Stimulated activated CD8-positive, alpha-beta memory T cell treated with anti-CD3 and anti-CD28 coated beads, Interleukin-12 subunit alpha, Interleukin-12 subunit beta, amount 100 ng/mL, for 1 hour (primary cell): ENCODE results near the gene ADAMTS19.
"Not testable (repeated sequence)": the region's sequence is repeated elsewhere in the genome, so short reads cannot be mapped to it uniquely, and the experiment has no call there.

ENCODE experiments used
- DNase-seq: peaks from one replicate; pipeline ENCODE4 v3.0.0-alpha.2; 2020; ENCODE audit warnings: low read depth

ADAMTS19 gene

DNA sequence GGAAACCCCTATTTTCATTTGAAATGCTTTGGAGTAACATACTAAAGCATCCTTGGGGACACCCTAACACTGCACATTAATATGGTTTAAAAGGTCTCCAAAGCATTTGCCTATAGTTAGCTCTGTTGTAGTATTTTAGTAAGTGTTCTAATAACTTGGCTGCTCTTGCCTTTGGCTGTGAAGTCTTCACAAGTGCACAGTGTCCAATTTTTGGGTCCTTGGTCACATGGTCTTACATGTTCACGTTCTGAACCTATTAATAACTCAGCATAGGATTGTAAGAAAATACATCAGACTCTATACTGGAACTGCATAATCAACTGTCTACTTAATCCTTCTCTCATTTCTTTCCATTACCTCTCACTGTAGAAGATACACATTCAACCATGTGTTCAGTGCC lies 17.4 kb downstream of the ADAMTS19 start:
- DNase-seq, result no peak

DNA sequence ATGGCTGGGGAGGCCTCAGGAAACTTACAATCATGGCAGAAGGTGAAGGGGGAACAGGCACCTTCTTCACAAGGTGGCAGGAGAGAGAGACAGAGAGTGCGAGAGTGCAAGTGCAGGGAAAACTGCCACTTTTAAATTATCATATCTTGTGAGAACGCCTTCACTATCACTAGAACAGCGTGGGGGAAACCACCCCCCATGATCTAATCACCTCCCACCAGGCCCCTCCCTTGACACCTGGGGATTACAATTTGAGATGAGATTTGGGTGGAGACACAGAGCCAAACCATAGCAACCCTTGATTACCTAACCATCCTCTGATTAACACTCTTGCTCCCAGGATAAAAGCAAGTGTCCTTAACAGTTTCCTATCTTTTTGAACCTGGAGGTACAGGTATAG lies 21.1 kb downstream of the ADAMTS19 start:
- DNase-seq, result no peak

DNA sequence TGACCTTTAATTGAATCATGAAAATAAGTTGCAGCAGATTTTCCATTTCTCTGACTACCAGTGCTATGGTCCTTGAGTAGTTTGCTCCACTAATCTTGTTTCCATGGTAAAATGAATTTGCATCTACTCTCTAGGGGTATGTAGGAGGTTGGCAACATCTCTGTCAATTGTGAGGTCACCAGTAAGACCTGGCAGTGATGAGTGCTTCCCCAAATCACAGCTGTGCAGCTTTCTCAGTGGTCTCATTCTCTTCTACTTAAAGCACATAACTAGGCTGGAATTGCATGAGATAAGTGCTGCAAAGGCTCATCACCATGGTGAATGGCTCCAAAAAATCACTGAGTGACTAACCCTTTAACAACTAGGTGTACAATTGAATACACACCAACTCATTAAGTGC lies 36.3 kb downstream of the ADAMTS19 start:
- no peak for DNase-seq

DNA sequence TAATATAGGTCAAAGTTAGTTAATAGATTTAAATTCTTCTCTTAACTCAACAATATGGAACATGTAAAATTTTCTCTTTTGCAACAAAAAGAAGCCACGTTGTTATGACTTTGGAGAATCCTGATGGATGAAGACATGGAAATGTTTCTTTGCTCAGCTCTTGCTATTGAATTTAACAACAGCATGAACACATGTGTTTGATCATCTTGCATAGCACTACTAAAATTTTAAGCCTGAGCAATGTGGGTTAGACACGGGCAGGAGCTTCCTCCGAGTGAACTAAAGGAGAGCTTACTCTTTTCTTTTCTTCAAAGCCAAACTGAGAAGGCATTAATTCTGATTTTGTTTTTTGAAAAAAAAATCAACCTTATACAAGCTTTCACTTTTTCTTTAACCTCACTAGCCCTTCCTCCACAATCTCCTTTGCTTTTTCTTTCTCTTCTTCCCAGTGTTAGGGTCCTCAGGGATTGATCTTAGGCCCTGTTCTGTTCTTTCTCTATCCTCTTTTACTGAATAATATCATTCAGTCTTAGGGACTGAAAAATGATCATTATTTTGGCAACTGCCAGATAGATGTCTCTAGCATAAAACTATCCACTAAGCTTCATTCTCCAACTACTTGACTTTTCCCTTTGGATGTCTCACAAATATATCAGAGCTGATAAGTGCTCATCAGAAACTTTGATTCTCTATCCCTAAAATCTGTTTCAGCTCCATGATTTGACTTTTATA lies 36.9 kb downstream of the ADAMTS19 start:
- no peak for DNase-seq

DNA sequence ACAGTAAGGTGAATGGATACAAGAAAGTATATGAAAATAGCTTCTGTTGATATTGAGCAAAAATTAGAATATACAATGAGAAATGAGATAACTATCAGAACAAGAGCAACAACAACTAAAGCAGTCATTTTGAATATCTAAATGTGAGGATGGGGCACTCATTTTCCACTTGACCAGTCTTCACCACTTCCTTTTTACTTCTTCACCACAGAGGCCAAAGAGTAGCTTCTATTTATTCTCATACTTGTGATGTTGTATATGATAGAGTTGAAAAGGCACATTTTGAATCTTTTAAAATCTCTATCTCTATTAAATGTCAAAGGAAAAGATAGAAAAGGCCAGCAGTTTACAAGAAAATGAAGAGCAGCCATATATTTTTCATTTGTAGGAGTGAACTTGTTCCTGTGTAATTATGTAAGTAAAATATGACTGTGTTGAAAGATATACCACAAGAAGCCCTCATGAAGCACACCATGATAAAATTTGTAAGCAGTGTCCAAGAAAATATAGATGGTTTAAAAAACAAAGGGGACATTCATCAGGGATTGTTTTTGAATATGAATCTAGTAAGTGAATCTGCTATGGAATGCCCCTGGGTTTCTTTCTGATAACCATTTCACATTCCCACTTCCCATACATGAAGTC lies 39.2 kb downstream of the ADAMTS19 start:
- no peak for DNase-seq

DNA sequence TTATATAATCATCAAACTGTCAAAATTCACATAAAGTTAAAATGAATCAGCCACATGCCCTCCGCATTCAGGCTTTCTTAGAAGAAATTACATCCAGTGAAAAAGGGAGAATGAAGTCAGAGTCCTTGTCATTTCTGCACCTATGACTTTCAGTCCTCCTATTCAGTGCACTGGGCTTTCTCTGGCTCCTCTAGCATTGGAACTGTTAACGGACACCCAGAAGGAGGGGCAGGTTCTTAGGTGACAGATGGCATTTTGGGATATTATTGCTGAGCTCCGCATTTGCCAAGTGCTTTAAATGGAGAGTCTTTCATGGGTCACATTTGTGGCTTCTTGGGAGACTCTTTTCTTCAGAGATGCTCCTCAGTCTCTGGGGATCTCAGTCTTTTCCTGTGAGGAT lies 40.0 kb downstream of the ADAMTS19 start:
- no peak for DNase-seq

DNA sequence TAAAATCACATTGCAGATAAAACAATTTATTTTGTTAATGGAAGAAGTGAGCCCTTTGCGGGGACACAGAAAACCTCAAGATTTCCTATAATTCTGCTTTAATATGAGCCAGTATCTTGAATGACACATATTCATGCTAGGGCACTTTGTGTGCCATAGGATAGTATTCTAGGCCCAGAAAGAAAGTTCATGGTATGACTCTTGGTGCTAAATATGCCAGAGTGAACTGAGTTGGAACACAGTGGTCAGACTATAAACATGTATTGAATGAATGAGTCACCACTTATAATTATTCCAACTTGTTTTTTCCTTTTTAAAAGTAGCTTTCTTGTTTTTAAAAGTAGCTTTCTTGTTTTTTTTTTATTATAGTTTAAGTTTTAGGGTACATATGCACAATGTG lies 46.0 kb downstream of the ADAMTS19 start:
- no peak for DNase-seq

DNA sequence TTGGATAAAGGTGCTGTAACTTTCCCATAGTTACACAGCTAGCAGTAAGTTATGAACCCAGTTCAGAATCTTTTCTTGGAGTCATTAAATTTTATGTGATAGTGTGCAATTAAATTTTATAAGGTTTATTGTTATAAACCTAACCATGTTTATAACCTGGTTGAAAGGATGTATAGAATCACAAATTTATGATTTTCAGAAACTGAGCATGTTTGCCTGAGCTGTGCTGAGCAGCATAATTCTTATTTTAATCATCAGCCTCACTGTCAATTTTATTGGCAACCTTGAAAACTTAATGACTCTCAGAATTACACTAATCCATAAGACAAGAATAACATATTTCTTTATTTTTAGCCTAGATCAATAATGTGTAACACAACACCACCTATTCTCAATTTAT lies 46.9 kb downstream of the ADAMTS19 start:
- no peak for DNase-seq

DNA sequence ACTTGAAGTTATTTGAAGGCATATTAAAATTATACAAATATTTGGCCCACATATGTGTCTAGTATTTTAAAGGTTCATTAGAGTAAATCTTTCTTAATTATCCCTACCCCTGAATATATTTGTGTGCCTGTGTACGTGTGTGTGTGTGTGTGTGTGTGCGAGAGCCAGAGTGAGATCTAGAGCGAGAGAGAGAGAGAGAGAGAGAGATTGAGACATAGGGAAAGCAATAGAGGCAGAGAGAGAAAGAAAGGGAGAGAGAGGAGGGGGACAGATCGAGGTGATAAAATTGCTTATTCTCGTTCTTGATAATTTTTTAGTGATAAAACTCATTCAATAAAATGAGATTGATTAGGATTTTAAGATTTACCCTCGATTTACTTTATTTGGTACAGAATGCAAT lies 47.4 kb downstream of the ADAMTS19 start:
- DNase-seq, result no peak

DNA sequence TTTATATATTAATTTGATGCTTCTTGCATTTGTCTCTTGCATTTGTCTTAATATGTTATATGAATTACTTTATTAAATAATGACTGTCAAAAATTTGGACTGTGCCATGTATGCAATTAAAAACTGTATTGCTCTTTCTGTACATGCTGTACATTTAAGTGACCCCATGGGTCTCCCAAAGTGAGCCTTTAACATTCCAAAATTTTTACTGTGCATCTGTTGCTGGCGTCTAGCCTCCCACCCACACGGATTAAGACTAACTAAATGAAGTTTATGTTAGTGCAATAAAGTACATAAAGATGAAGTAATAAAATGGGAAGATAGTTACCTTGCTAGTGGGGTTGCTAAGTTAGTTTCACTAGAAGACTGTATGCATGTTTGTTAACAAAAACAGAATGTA lies 48.5 kb downstream of the ADAMTS19 start:
- DNase-seq, result no peak

DNA sequence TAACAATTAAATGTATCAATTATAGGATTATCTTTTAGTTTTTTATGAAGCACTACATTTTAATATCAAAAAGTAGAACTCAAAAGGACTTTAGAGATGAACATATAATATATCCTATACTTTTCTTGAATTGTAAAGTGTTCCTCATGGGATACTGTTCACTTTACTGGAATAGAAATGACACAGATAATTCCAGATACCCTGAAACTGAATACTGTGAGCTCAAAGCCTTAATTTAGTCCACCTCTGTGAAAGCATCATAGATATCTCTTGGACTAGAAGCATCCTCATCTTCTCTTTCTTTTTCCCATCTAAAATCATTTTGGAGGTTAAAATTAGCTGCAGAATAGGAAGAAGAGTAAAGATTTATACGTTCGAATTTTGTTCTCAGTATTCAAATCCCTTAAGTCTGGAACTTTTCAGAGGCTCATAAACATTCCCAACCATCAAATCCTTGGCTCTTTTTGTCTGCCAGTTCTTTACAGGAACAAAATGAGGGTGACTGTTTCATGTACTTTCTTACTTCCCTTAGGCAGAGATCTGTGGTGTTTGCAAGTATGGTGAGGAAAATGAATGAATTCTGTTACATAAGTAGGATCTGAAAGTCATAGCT lies 49.4 kb downstream of the ADAMTS19 start:
- no peak for DNase-seq

DNA sequence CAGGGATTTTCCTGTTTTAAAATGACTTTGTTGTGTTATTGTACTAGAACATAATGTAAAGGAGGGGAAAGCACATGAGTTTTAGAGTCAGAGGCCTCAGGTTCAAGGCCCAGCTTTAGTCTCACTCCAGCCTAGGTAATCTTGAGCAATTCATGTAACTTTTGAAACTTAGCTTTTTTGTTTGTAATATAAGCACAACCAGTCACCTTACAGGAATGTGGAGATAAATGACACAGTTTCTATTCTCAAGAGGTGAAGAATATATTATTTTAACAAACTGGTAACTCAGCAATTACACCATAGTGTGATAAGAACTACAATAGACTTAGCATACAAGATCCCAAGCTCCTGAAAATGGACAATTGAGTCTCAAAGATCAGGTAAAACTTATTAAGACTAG lies 51.2 kb downstream of the ADAMTS19 start:
- DNase-seq, result no peak

DNA sequence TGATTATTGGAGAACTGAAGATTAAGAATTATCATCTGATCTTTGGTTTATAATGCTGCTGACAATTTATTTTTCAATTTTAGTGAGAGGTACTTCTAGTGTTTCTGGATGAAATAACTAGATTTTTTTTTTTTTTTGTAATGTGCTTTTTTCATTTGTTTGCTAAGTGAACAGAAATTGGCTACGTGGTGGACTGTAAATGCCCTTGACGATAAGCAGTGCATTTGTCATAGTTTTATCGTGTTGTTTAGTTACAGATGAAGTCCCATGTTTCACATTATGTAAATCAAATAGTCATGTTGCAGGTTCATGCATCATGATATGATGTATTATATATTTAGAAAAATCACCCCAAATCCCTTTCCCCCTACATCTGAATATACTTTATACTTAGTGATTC lies 81.0 kb downstream of the ADAMTS19 start:
- DNase-seq, result no peak

DNA sequence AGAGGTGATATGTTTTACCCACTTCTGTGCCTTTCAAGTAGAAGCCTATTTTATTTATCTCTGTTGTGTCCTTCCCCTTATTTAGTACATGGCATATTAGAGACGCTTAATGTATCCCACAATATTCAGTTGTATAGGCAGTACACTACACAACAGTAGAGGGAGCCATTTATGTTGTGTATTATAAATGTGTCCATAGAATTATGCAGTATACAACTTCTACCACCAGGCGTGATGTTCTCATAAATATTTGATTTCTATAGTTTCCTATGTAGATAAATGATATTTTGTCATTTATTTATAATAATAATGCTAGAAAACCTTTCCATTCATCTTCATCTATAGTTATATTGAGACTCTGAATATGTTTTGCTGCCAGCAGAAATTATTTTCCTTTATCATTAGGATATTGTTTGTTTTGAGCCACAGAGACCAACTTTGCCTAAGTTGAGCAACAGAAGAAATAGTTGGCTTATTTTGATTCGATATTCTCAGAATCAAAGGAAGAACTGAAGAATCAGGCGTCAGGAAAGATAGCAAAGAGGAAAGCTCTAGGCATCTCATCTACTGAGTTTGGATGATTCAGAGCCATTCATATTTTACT lies 81.7 kb downstream of the ADAMTS19 start:
- DNase-seq, result no peak

DNA sequence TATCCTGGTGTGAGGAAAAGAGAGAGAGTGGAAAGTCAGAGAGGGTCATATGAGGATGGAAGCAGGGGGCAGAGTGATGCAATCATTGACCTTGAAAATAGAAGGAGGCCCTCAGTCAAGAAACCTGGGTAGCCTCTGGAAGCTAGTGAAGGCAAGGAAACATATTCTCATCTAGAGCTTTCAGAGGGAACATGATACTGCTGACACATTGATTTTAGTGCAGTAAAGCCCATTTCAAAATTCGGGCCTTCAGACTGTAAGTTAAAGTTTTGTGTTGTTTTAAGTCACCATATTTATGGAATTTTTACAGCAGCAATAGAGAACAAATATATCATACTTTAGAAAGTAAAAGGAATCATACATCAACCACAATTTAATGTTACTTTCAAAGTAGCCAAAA lies 87.0 kb downstream of the ADAMTS19 start:
- no peak for DNase-seq

DNA sequence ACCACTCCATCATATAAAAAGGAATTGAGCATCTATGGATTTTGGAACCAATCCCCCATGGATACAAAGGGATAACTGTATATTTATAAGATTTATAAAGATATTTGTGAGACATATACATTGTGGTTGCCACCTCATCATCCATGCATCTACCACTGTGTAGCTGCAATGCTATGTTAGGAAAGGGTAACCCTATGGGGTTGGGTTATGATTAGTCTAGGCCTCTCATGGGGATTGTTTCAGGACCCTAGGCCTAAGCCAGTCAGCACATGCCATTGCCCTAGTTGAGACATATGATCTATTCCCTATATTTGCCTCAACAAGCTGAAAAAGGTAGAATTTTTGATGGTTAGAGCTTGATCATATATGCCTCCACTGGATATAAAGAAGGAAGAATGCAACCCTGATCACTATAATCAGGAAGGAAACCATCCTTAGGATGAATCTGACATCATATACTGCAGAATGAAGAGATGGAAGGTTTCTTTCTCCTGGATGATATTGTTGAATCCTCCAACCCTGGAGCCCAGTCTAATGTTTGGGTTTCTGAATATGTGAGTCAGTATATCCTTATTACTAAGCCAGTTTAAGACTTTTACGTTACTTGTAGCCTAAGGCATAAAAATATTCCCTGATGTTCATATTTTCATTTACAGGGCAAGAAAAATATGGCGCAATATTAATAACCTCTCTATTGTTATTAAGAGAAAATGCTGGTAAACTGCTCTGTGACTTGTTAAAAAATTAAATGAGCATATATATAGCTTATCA lies 94.2 kb downstream of the ADAMTS19 start:
- no peak for DNase-seq

DNA sequence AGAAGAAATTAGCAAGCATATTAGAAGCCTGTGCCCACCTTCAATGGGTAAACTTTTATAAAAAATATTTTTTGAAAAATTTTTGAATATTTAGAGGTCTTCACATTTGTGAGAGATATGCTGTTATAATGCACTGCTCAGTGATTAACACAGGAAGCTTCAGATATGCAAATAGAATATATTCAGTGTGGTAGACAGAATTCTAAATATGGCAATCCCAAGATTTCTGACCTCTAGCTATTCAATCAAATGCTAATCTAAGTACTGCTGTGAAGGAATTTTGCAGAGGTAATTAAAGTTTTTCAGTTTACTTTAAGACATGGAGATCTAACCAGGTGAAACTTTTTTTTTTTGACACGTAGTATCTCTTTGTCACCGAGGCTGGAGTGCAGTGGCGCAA lies 103.5 kb downstream of the ADAMTS19 start:
- DNase-seq, result no peak

DNA sequence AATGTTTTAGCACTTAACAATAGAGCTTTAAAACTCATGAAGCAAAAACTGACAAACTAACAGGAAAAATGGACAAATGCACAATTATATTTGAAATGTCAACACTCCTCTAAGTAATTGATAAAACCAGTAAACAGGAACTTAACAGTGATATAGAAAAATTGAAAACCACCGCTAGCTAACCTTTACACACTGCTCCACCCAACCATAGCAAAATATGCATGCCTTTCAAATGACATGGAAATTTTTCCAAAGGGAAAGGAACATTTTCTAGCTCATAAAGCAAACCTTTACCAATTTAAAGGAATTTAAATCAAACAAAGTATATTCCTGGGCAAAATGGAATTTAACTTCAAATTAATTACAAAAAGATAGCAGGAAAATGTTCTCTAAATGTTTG lies 109.2 kb downstream of the ADAMTS19 start:
- no peak for DNase-seq

DNA sequence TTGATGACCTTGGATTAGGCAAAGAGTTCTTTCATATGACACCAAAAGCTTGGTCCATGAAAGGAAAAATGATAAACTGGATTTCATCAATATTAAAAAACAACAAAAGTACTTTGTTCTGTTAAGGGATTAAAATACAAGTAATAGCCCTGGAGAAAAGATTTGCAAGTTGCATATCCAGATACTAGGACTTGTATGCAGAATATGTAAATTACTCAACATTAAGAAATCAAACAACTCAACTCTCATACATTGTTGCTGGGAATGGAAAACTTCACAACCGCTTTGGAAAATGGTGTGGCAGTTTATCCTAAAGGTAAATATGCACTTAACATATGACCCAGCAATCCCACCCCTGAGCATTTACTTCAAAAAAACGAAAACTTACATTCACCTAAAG lies 112.0 kb downstream of the ADAMTS19 start:
- no peak for DNase-seq

DNA sequence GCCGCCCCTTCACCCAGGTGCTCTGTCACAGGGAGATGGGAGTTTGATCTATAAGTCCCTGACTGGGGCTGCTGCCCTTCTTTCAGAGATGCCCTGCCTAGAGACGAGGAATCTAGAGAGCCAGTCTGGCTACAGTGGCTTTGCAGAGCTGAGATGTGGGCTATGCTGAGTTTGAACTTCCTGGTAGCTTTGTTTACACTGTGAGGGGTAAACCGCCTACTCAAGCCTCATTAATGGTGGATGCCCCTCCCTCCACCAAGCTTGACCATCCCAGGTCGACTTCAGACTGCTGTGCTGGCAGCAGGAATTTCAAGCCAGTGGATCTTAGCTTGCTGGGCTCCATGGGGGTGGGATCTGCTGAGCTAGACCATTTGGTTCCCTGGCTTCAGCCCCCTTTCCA lies 124.4 kb downstream of the ADAMTS19 start:
- DNase-seq, result not testable (repeated sequence)

DNA sequence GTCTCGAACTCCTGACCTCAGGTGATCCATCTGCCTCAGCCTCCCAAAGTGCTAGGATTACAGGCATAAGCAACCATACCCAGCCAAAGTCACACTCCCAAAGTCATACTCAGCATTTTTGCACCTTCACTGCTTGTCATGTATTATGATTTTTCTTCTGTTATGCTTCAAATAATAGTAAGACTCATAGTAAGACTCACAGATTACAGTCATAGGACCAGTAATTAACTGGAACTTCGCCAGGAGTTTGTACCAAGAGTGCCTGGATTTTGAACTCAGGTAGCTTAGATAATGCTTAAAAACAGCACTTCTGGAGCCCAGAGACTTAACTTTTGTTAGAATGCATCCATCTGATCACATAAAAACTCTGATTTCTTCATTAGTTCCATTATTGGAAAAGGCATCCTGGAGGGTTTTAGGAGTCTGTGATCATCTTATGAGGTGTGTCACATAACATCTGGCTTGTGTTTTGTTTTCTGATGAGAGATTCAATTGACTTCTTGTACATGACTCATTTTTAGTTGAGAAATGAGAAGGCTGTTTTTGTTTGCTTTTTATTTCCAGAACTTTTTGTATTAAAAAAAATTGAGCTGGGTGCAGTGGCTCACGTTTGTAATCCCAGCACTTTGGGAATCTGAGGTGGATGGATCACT lies 131.5 kb downstream of the ADAMTS19 start:
- no peak for DNase-seq

DNA sequence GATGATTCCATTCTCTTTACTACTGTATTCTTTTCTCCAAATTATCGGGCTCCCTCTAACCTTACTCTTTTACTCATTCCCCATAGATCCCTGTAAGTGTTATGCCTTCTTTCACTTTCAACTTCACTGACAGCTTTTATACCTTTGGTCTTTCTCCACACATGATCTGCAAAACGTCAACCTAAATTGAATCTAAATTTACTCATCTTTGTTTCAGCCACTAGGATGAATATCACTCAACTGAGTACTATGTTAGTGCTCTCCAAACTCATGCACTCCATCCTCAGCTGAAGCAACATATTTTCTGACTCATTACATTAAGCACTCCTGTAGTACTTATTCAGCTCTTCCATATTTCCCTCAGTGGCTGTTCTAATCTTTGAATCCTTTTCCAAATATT lies 133.4 kb downstream of the ADAMTS19 start:
- no peak for DNase-seq
